ENCODE measurements around the gene ARHGEF3.
"Not testable (repeated sequence)": the region's sequence is repeated elsewhere in the genome, so short reads cannot be mapped to it uniquely, and the experiment has no call there.

The ARHGEF3 gene

GRCh38 chr3:56762718-56763117 lies 39.0 kb downstream of the ARHGEF3 start:
- FAIRE-seq (no peak), DNase-seq (ENCODE audit: insufficient read length, low spot score) (no peak)
- TF ChIP-seq CTCF (IDR thresholded peaks at IDR 0.05; ENCODE audit: insufficient read depth, missing control alignments): no peak

- FAIRE-seq: no peak
- TF ChIP-seq CTCF (IDR thresholded peaks at IDR 0.05; ENCODE audit: insufficient read depth, missing control alignments): no peak
- no peak for DNase-seq (ENCODE audit: insufficient read length, low spot score)
Measured at GRCh38 chr3:56761887-56762651, 39.7 kb downstream of the ARHGEF3 start.

GRCh38 chr3:56761023-56761422 lies 40.7 kb downstream of the ARHGEF3 start:
- FAIRE-seq: no peak
- no peak for TF ChIP-seq CTCF (IDR thresholded peaks at IDR 0.05; ENCODE audit: insufficient read depth, missing control alignments)
- DNase-seq (ENCODE audit: insufficient read length, low spot score): no peak

DNA sequence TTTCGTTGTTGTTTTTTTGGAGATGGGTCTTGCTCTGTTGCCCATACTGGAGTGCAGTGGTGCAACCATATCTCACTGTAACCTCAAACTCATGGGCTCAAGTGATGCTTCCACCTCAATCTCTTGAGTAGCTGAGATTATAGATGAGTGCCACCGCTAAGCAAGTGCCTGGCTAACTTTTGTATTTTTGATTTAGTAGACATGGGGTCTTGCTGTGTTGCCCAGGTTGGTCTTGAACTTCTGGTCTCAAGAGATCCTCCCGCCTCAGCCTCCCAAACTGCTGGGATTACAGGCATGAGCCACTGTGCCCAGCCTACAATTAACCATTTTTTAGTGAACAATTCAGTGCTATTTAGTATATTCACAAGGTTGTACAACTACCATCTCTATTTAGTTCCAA lies 42.2 kb downstream of the ARHGEF3 start:
- TF ChIP-seq CTCF (IDR thresholded peaks at IDR 0.05; ENCODE audit: insufficient read depth, missing control alignments): no peak
- DNase-seq (ENCODE audit: insufficient read length, low spot score) (no peak), FAIRE-seq (no peak)

- no peak for DNase-seq (ENCODE audit: insufficient read length, low spot score)
- FAIRE-seq: no peak
- TF ChIP-seq CTCF (IDR thresholded peaks at IDR 0.05; ENCODE audit: insufficient read depth, missing control alignments): no peak
Measured at GRCh38 chr3:56758539-56758981, 43.2 kb downstream of the ARHGEF3 start.

DNA sequence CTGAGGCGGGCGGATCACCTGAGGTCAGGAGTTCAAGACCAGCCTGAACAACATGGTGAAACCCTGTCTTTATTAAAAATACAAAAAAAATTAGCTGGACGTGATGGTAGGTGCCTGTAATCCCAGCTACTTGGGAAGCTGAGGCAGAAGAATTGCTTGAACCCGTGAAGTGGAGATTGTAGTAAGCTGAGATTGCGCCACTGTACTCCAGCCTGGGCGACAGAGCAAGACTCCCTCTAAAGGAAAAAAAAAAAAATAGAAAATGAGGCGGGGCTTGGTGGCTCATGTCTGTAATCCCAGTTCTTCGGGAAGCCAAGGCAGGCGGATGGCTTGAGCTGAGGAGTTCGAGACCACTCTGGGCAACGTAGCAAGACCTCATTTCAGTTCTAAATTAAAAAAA lies 43.7 kb downstream of the ARHGEF3 start:
- not testable (repeated sequence) for FAIRE-seq; DNase-seq (ENCODE audit: insufficient read length, low spot score)

- FAIRE-seq: no peak
- TF ChIP-seq CTCF (IDR thresholded peaks at IDR 0.05; ENCODE audit: insufficient read depth, missing control alignments): no peak
- no peak for DNase-seq (ENCODE audit: insufficient read length, low spot score)
Measured at GRCh38 chr3:56754741-56755417, 46.9 kb downstream of the ARHGEF3 start.

All from D721Med (cell line).